SK-N-SH treated with all-trans-retinoic acid at 6 μM for 48 hours (cell line): ENCODE measurements around the gene ADGRF4.

ENCODE experiments used
- ATAC-seq: fragments of 200-7000 bp; cut with Tn5 transposase; 3 replicates; pipeline ENCODE4 v1.9.1; 2020; ENCODE audit warnings: mild to moderate bottlenecking, moderate library complexity
- ARNTL ChIP-seq: fragments of 450-650 bp; formaldehyde crosslinking; IDR thresholded peaks from 2 replicates; pipeline ENCODE4 v1.5.0; 2020; ENCODE audit warnings: low read depth, mild to moderate bottlenecking, moderate library complexity, borderline replicate concordance
- BACH2 ChIP-seq: fragments of 250-450 bp; sonication (Bioruptor Pico); IDR thresholded peaks from 2 replicates; pipeline ENCODE4 v1.9.0; 2021; ENCODE audit warnings: mild to moderate bottlenecking, borderline replicate concordance
- CSDC2 ChIP-seq: fragments of 250-450 bp; sonication (Bioruptor Pico); IDR thresholded peaks from 2 replicates; pipeline ENCODE4 v1.5.0; 2020; ENCODE audit warnings: mild to moderate bottlenecking, moderate library complexity
- CSRNP3 ChIP-seq: fragments of 250-450 bp; sonication (Bioruptor Pico); IDR thresholded peaks from 2 replicates; pipeline ENCODE4 v1.5.1; 2021; ENCODE audit warnings: mild to moderate bottlenecking, moderate library complexity
- ESRRG ChIP-seq: fragments of 250-450 bp; sonication (Bioruptor Pico); IDR thresholded peaks from 2 replicates; pipeline ENCODE4 v1.6.1; 2021; ENCODE audit warnings: mild to moderate bottlenecking
- OSR1 ChIP-seq: fragments of 250-450 bp; sonication (Bioruptor Pico); IDR thresholded peaks from 2 replicates; pipeline ENCODE4 v1.8.0; 2022; ENCODE audit warnings: moderate library complexity, mild to moderate bottlenecking, inconsistent platforms
- PATZ1 ChIP-seq: fragments of 250-450 bp; sonication (Bioruptor Pico); IDR thresholded peaks from 2 replicates; pipeline ENCODE4 v1.8.0; 2020; ENCODE audit warnings: mild to moderate bottlenecking, moderate library complexity, borderline replicate concordance
- POU6F1 ChIP-seq: fragments of 250-450 bp; sonication (Bioruptor Pico); IDR thresholded peaks from 2 replicates; pipeline ENCODE4 v1.8.0; 2021; ENCODE audit warnings: low read depth, mild to moderate bottlenecking, moderate library complexity, borderline replicate concordance
- PPARA ChIP-seq: fragments of 250-450 bp; sonication (Bioruptor Pico); IDR thresholded peaks from 2 replicates; pipeline ENCODE4 v1.5.0; 2020; ENCODE audit warnings: mild to moderate bottlenecking, borderline replicate concordance
- RARB ChIP-seq: fragments of 250-450 bp; sonication (Bioruptor Pico); IDR thresholded peaks from 2 replicates; pipeline ENCODE4 v1.8.0; 2021; ENCODE audit warnings: mild to moderate bottlenecking, moderate library complexity
- SNAI2 ChIP-seq: fragments of 250-450 bp; sonication (Bioruptor Pico); IDR thresholded peaks from 2 replicates; pipeline ENCODE4 v1.5.0; 2020; ENCODE audit warnings: mild to moderate bottlenecking, moderate library complexity
- TCF4 ChIP-seq: fragments of 250-450 bp; sonication (Bioruptor Pico); IDR thresholded peaks from 2 replicates; pipeline ENCODE4 v1.8.0; 2021; ENCODE audit warnings: mild to moderate bottlenecking, moderate library complexity, borderline replicate concordance
- TOX ChIP-seq: fragments of 250-450 bp; sonication (Bioruptor Pico); IDR thresholded peaks from 2 replicates; pipeline ENCODE4 v1.8.0; 2021; ENCODE audit warnings: mild to moderate bottlenecking, moderate library complexity, borderline replicate concordance
- TSHZ2 ChIP-seq: fragments of 250-450 bp; sonication (Bioruptor Pico); IDR thresholded peaks from 2 replicates; pipeline ENCODE4 v1.5.0; 2020; ENCODE audit warnings: mild to moderate bottlenecking, moderate library complexity
- ZC3H10 ChIP-seq: fragments of 250-450 bp; sonication (Bioruptor Pico); IDR thresholded peaks from 2 replicates; pipeline ENCODE4 v1.5.1; 2021; ENCODE audit warnings: mild to moderate bottlenecking, moderate library complexity
- ZFP3 ChIP-seq: fragments of 250-450 bp; sonication (Bioruptor Pico); IDR thresholded peaks from 2 replicates; pipeline ENCODE4 v1.5.0; 2020; ENCODE audit warnings: mild to moderate bottlenecking, moderate library complexity
- ZFP30 ChIP-seq: fragments of 450-650 bp; formaldehyde crosslinking; IDR thresholded peaks from 2 replicates; pipeline ENCODE4 v1.5.0; 2022; ENCODE audit warnings: mild to moderate bottlenecking, moderate library complexity
- ZNF565 ChIP-seq: fragments of 450-650 bp; formaldehyde crosslinking; conservative IDR thresholded peaks from 2 replicates; pipeline ENCODE4 v1.5.0; 2020; ENCODE audit warnings: low read depth, mild to moderate bottlenecking, moderate library complexity
- ZNF70 ChIP-seq: fragments of 450-650 bp; formaldehyde crosslinking; IDR thresholded peaks from 2 replicates; pipeline ENCODE4 v1.5.0; 2020; ENCODE audit warnings: mild to moderate bottlenecking, moderate library complexity
- ZNF8 ChIP-seq: fragments of 450-650 bp; formaldehyde crosslinking; IDR thresholded peaks from 2 replicates; pipeline ENCODE4 v1.5.0; 2020; ENCODE audit warnings: mild to moderate bottlenecking, moderate library complexity

Gene ADGRF4

GRCh38 chr6:47690791-47691190 lies 7.6 kb upstream of the ADGRF4 start:
- TF ChIP-seq TCF4 (CRISPR knock-in tag) (no peak), ZC3H10 (no peak), RARB (CRISPR knock-in tag) (no peak), ARNTL (CRISPR knock-in tag) (no peak), CSRNP3 (CRISPR knock-in tag) (no peak), ZFP3 (CRISPR knock-in tag) (no peak), TOX (CRISPR knock-in tag) (no peak), ESRRG (no peak), OSR1 (CRISPR knock-in tag) (no peak), CSDC2 (CRISPR knock-in tag) (no peak), TSHZ2 (CRISPR knock-in tag) (no peak)
- ATAC-seq, result no peak

GRCh38 chr6:47697925-47698324 lies 455 bp upstream of the ADGRF4 start:
- no peak for ATAC-seq
- TF ChIP-seq RARB (CRISPR knock-in tag) (no peak), ZNF565 (CRISPR knock-in tag) (no peak), TSHZ2 (CRISPR knock-in tag) (no peak), ZFP30 (no peak), ZNF70 (CRISPR knock-in tag) (no peak), PATZ1 (CRISPR knock-in tag) (no peak), POU6F1 (no peak), BACH2 (CRISPR knock-in tag) (no peak), ZC3H10 (no peak), PPARA (no peak), SNAI2 (CRISPR knock-in tag) (no peak), CSDC2 (CRISPR knock-in tag) (no peak), TCF4 (CRISPR knock-in tag) (no peak), ARNTL (CRISPR knock-in tag) (no peak), ZNF8 (no peak), CSRNP3 (CRISPR knock-in tag) (no peak)
